ENCODE results near the gene MARCHF9. TPM values are rescaled to one million over a fixed set of nuclear protein-coding genes. Genes with fewer than 3 reads are reported as not detected.

The MARCHF9 gene
- polyA plus RNA-seq, 1 of the 3 experiments (the other 2 are of a cell fraction), result 24.2 TPM

DNA sequence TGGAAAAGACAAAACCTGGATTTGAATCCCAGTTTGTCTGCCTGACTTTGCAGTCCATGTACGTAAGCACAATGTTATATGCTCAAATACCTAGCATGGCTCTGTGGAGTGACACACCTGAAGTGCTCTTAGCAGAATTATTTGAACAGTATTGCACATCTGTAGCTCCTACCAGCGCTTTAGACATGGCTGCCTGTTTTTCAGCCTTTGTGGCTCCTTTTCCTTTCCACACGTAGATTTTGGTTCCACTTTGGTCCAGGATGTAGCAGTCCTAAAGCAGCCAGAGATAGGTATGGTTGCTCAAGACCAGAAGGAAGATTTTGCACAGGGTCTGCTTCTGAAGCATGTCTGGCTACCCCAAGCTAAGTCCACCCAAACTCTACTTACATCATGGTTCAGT, 54.5 kb downstream of the MARCHF9 start:
- Histone ChIP-seq H3K79me2 (ENCODE audit: insufficient read depth) (no peaks in the 10 kb centered on the region), H3K9ac (no peak overlapping the region), H3K4me3 (ENCODE audit: low read depth in 2 of 2, low read length in 1 of 2) (no peak overlapping the region), H2AFZ (ENCODE audit: low read depth) (no peak overlapping the region), H3K9me2 (no peaks in the 10 kb centered on the region), H3K36me3 (replicated peaks in 1 of 2; ENCODE audit: control insufficient read depth in 1 of 2, insufficient read depth in 2 of 2, low read length in 1 of 2) (peaks cover 6 to 35% of the 10 kb centered on the region in 2 experiments), H3K9me3 (no peaks in the 10 kb centered on the region), H3K27ac (ENCODE audit: low read depth in 2 of 2, low read length in 1 of 2) (no peak overlapping the region), H3K27me3 (ENCODE audit: insufficient read depth) (no peaks in the 10 kb centered on the region), H3K4me2 (no peak overlapping the region), H3K4me1 (ENCODE audit: control insufficient read depth in 1 of 2, insufficient read depth in 2 of 2, low read depth in 1 of 2, low read length in 1 of 2) (peaks cover 0 to 4% of the 10 kb centered on the region in 2 experiments; a peak in 1 of 4 replicates), H4K20me1 (ENCODE audit: insufficient read depth) (no peaks in the 10 kb centered on the region), H3F3A (replicated peaks; ENCODE audit: insufficient read depth) (no peaks in the 10 kb centered on the region)
- WGBS (ENCODE audit: low lambda C conversion rate), result 81% methylated on average over 3 of the region's 3 CpGs
- ChIA-PET CTCF (interaction anchor here (0.8 to 1.9 kb wide), 2 partner anchors 95 to 96 kb away, joined by 3 to 7 read pairs; no protein-coding TSS in a partner anchor), POLR2A (no interaction called here)
- no peak for DNase-seq
- TF ChIP-seq SIN3A (IDR thresholded peaks at IDR 0.05; ENCODE audit: borderline replicate concordance, low read depth, low read length) (no peak), POLR2AphosphoS5 (IDR thresholded peaks at IDR 0.05; ENCODE audit: low read depth, low read length) (no peak), ELF1 (IDR thresholded peaks at IDR 0.05) (no peak), RAD21 (IDR thresholded peaks at IDR 0.05; ENCODE audit: low read length) (no peak), FOSL2 (IDR thresholded peaks at IDR 0.05; ENCODE audit: borderline replicate concordance, low read depth) (no peak), CHD2 (IDR thresholded peaks at IDR 0.05; ENCODE audit: low read length, partially characterized antibody) (no peak)

Small RNA genes within 50 kb of the gene (small RNA-seq; reads per million reads assigned to genes)
- gene RNU6-1083P, result 0 reads per million in 7 experiments

Other genes with a start within 250 kb of the MARCHF9 start
- 26.3 and 36.5 TPM in 2 replicates for gene DDIT3, start 234.6 kb upstream of the MARCHF9 start, polyA plus RNA-seq (2012; rRNA removed)
- 3.6 and 8.6 TPM in 2 replicates for gene MBD6, start 232.3 kb upstream of the MARCHF9 start, polyA plus RNA-seq (2012; rRNA removed)
- 122 and 139 TPM in 2 replicates for gene DCTN2, start 207.9 kb upstream of the MARCHF9 start, polyA plus RNA-seq (2012; rRNA removed)
- gene KIF5A, start 205.1 kb upstream of the MARCHF9 start, polyA plus RNA-seq (2012; rRNA removed), result 6.2 and 8.9 TPM in 2 replicates
- gene PIP4K2C, start 163.9 kb upstream of the MARCHF9 start, polyA plus RNA-seq (2012; rRNA removed), result 34.2 and 40.1 TPM in 2 replicates
- gene DTX3, start 150.3 kb upstream of the MARCHF9 start, polyA plus RNA-seq (2012; rRNA removed), result 61.2 and 62.6 TPM in 2 replicates
- gene ARHGEF25, start 143.7 kb upstream of the MARCHF9 start, polyA plus RNA-seq (2012; rRNA removed), result 48.1 and 51.6 TPM in 2 replicates
- gene B4GALNT1, start 121.9 kb upstream of the MARCHF9 start, polyA plus RNA-seq (2012; rRNA removed), result 5.2 and 5.3 TPM in 2 replicates
- 280 and 362 TPM in 2 replicates for gene OS9, start 61.0 kb upstream of the MARCHF9 start, polyA plus RNA-seq (2012; rRNA removed)
- 3.9 and 5.2 TPM in 2 replicates for gene AGAP2, start 16.4 kb upstream of the MARCHF9 start, polyA plus RNA-seq (2012; rRNA removed)
- gene TSPAN31, start 10.1 kb upstream of the MARCHF9 start, polyA plus RNA-seq (2012; rRNA removed), result 36.8 and 42.8 TPM in 2 replicates
- gene CDK4, start 2.8 kb upstream of the MARCHF9 start, polyA plus RNA-seq (2012; rRNA removed), result 324 and 395 TPM in 2 replicates
- 1.7 and 2.3 TPM in 2 replicates for gene CYP27B1, start 12.0 kb downstream of the MARCHF9 start, polyA plus RNA-seq (2012; rRNA removed)
- gene METTL1, start 17.0 kb downstream of the MARCHF9 start, polyA plus RNA-seq (2012; rRNA removed), result 28.0 and 33.2 TPM in 2 replicates
- 10.3 and 10.8 TPM in 2 replicates for gene EEF1AKMT3, start 17.5 kb downstream of the MARCHF9 start, polyA plus RNA-seq (2012; rRNA removed)
- gene TSFM, start 27.7 kb downstream of the MARCHF9 start, polyA plus RNA-seq (2012; rRNA removed), result 23.0 and 28.7 TPM in 2 replicates
- 4.7 and 5.2 TPM in 2 replicates for gene AVIL, start 63.6 kb downstream of the MARCHF9 start, polyA plus RNA-seq (2012; rRNA removed)
- gene CTDSP2, start 91.6 kb downstream of the MARCHF9 start, polyA plus RNA-seq (2012; rRNA removed), result 117 and 119 TPM in 2 replicates
- gene ATP23, start 186.5 kb downstream of the MARCHF9 start, polyA plus RNA-seq (2012; rRNA removed), result 6.4 and 6.6 TPM in 2 replicates

Measured in SK-N-SH (cell line).